Hypothalamus (tissue), 51 donors: ENCODE data around the gene CDK18.

Experiments
- DNase-seq, 51 donors: peaks; one replicate each; lab custom pipeline; 2025; lab: John Stamatoyannopoulos, UW

CDK18 gene

DNA sequence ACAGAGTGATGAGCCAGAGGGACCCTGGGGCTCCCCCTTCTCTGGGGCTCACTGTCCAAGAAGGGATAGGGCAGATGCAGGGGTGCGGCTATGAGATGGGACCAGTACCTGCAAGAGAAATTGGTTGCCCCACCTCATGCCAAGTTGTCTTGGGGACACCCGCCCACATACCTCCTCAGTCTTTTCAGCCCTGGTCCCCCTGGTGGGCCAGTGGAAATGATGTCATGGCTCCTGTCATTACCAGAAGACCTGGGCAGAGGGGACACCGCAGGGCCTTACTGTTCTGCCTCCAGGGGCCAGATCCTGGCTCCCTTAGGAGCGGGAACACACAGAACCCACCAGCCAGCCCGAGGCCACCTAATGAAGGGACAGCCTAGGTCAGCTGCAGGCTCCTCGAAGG is 63.2 kb downstream of the CDK18 start:
- DNase-seq, result no peak

- no peak for DNase-seq
These were observed 63.6 kb downstream of the CDK18 start for GRCh38 chr1:205568135-205568468.

DNA sequence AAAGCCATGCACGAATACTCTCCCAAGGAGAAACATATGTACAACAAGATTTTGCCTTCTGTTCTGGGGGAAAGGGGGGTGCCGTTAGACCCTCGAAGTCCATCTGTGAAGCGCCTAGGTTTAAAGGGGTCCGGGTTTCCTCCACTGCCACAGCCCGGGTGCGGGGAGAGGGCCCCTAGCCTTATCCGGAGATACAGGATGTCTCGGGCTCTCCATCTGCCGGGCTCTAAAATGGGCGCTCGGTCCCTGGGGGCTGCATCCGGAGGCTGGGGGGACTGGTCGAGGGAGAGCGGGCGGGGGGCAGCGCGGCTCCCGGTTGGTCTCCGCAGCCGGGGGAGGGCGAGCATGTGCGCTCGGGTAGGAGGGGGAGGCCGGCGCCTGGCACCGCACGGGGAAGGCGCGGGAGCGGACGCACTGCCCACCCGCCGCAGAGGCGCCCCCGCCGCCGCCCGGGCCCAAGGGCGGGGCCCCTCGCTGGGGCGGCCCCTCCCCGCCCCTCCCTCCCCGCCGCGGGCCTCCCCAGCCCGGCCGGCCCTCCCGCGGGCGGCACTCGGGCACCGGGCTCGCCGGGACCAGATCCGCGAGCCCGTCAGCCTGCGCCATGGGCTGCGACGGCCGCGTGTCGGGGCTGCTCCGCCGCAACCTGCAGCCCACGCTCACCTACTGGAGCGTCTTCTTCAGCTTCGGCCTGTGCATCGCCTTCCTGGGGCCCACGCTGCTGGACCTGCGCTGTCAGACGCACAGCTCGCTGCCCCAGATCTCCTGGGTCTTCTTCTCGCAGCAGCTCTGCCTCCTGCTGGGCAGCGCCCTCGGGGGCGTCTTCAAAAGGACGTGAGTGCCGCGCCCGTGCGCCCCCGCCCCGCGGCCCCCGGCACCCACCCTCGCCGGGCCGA is 64.2 kb downstream of the CDK18 start:
- DNase-seq, result peak in 8 of 51 donors; percentile 12 to 43 (median 20)

- DNase-seq, result peak in 1 of 51 donors; percentile 15
These were observed 65.1 kb downstream of the CDK18 start for GRCh38 chr1:205569411-205570172.

DNA sequence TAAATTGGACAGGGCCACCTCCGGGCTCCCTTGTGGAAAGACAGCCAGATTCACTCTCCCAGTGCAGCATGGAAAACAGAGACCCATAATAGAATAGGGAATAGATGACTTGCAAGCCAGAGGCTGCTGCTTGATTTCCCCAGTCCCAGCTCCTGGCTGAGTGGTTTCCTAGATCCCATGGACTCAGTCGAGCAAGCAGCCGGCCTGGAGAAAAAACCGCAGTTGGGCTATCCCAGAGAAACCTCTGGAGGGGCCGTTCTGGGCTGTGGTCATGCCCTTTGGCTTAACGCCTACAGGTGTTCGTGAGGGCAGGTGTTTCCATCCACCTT is 65.7 kb downstream of the CDK18 start:
- DNase-seq, result no peak

DNA sequence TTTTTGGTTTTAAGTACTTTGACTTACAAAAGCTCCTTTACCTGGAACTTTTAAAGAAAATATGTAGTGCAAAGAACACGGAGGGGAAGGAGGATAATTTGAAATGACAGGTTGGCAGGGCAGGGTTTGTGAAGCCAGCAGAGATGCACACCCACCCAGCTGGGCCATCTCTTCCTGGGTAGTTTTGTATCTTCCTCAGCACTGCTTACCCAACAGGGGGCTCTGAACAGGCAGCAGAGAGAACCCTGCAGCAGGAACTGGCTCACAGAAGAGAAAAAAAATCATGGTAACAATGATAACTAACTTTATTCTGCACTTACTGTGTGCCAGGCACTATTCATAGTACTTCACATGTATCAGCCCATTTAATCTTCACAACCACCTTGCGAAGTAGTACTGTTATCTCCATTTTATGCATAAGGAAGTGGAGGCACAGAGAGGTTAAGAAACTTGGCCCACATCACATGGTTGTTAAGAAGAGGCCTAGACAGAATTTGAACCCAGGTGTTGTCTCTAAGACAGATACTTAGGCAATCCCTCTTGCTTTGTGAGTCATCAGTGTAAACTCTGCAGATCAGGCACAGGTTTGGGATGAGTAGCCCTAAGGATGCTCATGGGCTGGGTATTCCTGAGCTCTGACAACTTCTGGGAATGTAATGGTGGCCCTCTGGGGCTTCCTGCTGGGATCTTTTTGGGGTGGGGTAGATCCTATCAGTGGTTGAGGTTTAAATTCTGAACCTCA is 66.5 kb downstream of the CDK18 start:
- DNase-seq, result no peak

DNA sequence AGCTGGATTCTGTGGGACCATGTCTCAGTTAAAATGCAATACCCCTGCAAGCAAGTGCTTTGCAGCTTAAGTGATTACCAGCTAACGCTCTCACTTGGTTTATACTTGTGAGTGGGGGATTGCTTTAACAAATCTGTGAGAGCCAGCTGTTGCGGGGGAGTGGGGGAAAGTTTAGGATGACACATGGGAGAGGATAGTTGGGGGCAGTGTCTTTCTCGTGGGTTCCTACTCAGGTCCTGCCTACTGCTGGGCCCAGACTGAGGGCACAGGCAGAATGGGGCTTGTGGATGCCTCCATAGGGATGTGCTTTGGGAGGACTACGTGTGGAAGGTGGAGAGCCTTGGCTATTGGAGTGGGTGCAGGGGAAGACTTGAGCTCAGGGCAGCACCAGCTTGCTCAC is 67.3 kb downstream of the CDK18 start:
- peak in 1 of 51 donors; percentile 22 for DNase-seq

- no peak for DNase-seq
These were observed 68.0 kb downstream of the CDK18 start for GRCh38 chr1:205572421-205572820.

DNA sequence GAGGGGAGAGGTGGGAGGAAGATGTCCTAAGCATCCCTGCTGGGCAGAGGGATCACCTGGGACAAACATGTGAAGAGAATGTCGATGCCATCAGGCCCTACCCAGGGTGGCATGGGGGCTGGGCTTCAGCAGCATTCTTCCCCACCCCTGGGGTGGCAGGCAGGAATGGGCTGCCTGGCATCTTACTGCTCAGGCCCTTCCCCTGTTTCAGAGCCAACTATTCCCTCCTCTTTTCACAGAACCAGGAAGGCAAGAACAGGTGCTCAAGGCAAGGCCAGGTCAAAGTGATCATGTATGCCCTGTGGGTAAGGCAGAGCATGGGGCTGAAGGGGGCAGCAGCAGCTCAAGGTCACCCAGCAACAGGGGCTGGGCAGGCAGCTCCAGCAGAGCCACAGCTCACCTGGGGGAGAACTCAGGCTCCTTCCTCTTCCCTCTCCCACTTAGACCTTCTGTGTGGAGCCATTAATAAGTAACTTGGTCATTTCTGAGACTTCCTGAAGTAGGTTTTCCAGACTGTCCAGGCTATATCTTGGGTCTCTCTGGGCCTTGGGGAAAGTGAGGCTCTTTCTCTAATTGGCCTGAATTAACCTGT is 70.9 kb downstream of the CDK18 start:
- DNase-seq, result no peak

DNA sequence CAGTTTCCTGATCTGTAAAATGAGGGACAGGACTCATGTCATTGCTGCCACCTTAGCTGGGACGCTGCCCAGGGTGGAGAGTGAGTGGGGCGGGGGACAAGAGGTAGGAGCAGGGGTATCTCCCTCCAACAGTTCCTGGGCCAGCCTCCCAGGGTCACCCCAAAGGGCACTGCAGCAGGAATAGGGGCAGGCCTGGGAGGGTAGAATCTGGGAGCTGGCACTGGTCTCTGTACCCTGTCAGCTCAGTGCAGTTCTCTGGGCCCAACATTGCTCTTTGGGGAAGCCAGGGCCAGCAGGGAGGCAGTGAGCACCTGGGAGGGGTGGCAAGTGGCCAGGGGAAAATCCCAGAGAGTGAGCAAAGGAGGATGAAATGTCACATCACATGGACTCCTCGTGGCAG is 71.5 kb downstream of the CDK18 start:
- DNase-seq, result no peak

GRCh38 chr1:205576805-205577761 is 72.6 kb downstream of the CDK18 start:
- no peak for DNase-seq

GRCh38 chr1:205577874-205578658 is 73.6 kb downstream of the CDK18 start:
- no peak for DNase-seq

- DNase-seq, result no peak
These were observed 74.5 kb downstream of the CDK18 start for GRCh38 chr1:205578780-205579571.

- no peak for DNase-seq
These were observed 75.2 kb downstream of the CDK18 start for GRCh38 chr1:205579711-205580110.

DNA sequence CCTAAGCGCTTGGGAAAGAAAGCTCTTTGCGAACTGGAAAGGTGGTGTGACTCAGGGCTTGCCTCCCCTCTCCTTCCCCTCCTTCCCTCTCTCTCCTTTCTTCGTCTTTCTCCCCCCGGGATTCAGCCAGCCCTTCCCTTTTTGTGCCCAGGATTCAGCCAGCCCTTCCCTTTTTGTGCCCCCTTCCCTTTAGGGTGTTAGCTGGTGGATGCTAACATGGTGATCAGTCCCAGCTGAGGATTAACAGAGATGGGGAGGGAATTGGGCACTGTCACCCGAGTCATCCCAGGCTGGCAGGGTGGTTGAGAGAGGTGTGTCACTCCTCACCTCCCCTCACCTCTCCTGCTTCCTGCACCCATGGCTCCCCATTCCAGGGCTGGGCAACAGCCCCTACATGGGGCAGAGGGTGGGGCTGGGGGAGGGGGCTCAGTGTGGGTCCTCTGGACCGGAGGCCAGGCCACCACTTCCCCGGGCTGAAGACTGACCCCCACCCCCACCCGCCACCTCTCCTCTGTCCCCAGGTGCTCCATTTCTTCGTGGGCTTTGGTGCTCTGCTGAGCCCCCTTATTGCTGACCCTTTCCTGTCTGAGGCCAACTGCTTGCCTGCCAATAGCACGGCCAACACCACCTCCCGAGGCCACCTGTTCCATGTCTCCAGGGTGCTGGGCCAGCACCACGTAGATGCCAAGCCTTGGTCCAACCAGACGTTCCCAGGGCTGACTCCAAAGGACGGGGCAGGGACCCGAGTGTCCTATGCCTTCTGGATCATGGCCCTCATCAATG is 75.9 kb downstream of the CDK18 start:
- no peak for DNase-seq

DNA sequence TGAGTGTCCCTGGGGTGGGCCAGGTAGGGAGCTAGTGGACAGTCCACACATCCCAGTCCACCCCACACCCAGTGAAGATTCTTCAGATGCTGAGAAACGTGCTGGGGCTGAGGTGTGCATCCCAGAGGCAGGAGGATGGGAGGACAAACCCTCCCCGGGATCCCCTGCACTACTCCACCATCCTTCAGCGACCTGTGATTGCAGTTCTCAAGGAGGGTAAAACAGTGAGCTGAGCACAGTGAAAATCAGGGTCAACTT is 76.4 kb downstream of the CDK18 start:
- no peak for DNase-seq

DNA sequence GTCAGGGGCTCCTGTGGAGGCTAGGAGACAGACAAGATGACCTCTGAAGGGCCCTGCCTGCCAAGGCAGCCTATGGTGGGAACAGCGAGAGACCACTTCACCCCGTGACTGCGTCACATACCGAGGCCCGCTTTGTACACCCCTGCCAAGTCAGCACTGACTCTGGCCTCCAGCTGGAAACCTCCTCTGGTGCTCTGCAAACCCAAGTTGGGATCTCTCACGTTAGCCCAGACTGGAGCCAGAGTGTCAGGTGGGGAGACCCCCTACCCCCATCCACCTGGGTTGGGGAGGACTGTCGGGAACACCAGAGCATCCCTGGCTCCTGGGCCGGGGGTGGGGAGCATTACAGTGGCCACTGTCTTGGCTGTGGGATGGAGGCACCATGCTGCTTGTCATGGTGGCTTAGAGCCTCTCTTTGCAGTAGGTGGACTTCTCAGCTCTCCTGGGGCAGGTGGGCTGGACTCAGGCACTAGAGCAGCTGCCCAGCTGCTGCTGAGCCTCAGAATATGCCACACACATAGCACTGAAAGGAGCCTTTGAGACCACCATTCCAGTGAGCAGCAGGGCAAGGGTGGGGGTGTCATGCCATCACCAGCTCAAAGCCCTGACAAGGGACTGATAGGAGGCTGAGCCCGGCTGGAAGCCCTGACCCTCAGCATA is 77.0 kb downstream of the CDK18 start:
- no peak for DNase-seq
